MM.1S (cell line): ENCODE results near the gene ELP4.

Source experiments
- DNase-seq: peaks from one replicate; pipeline ENCODE4 v3.0.0-alpha.2; 2015
- H2AFZ ChIP-seq: fragments of 300-600 bp; sonication (generic); 2 replicates; pipeline ENCODE4 v1.6.0; 2016; ENCODE audit warnings: antibody characterized with exemption, low read length
- H3F3A ChIP-seq: fragments of 300-600 bp; sonication (generic); 2 replicates; pipeline ENCODE4 v1.6.1; 2016; ENCODE audit warnings: mild to moderate bottlenecking, antibody characterized with exemption, low read length, moderate library complexity, mixed read lengths; ENCODE audit not compliant: insufficient read depth
- H3K27ac ChIP-seq: fragments of 300-600 bp; sonication (generic); 2 replicates; pipeline ENCODE4 v1.5.1; 2016; ENCODE audit warnings: mild to moderate bottlenecking, low read length
- H3K27me3 ChIP-seq: fragments of 300-600 bp; sonication (generic); replicated peaks from 2 replicates; pipeline ENCODE4 v1.6.0; 2016; ENCODE audit warnings: low read length; ENCODE audit not compliant: insufficient read depth
- H3K36me3 ChIP-seq: fragments of 300-600 bp; sonication (generic); replicated peaks from 2 replicates; pipeline ENCODE4 v1.6.1; 2016; ENCODE audit warnings: mild to moderate bottlenecking, low read length, mixed read lengths; ENCODE audit not compliant: insufficient read depth
- H3K4me1 ChIP-seq: fragments of 300-600 bp; sonication (generic); 2 replicates; pipeline ENCODE4 v1.6.1; 2016; ENCODE audit warnings: low read length, mixed read lengths
- H3K4me2 ChIP-seq: fragments of 300-600 bp; sonication (generic); 2 replicates; pipeline ENCODE4 v1.6.0; 2016; ENCODE audit warnings: low read depth, low read length
- H3K4me3 ChIP-seq: fragments of 300-600 bp; sonication (generic); 2 replicates; pipeline ENCODE4 v1.5.1; 2016; ENCODE audit warnings: low read length, mixed read lengths
- H3K79me2 ChIP-seq: fragments of 300-600 bp; sonication (generic); 2 replicates; pipeline ENCODE4 v1.6.1; 2016; ENCODE audit warnings: mixed run types, low read length, mixed read lengths
- H3K9ac ChIP-seq: fragments of 300-600 bp; sonication (generic); 2 replicates; pipeline ENCODE4 v1.6.1; 2016; ENCODE audit warnings: low read length, mixed read lengths
- H3K9me2 ChIP-seq: fragments of 300-600 bp; sonication (generic); replicated peaks from 2 replicates; pipeline ENCODE4 v1.6.1; 2016; ENCODE audit warnings: mild to moderate bottlenecking, low read length, mixed read lengths; ENCODE audit not compliant: insufficient read depth
- H3K9me3 ChIP-seq: fragments of 300-600 bp; sonication (generic); replicated peaks from 2 replicates; pipeline ENCODE4 v1.6.1; 2016; ENCODE audit warnings: mild to moderate bottlenecking, low read length, mixed read lengths; ENCODE audit not compliant: insufficient read depth
- H4K20me1 ChIP-seq: fragments of 300-600 bp; sonication (generic); 2 replicates; pipeline ENCODE4 v1.6.1; 2016; ENCODE audit warnings: mild to moderate bottlenecking, low read length, moderate library complexity, mixed read lengths; ENCODE audit not compliant: insufficient read depth
- EZH2 ChIP-seq: fragments of 300-600 bp; sonication (generic); optimal IDR thresholded peaks from 2 replicates; pipeline ENCODE3; 2017; ENCODE audit warnings: low read depth, mild to moderate bottlenecking, antibody characterized with exemption, low read length, mixed read lengths
- EZH2phosphoT487 ChIP-seq: fragments of 300-600 bp; sonication (generic); IDR thresholded peaks from 2 replicates; pipeline ENCODE4 v1.6.1; 2018; ENCODE audit warnings: antibody characterized with exemption, low read length
- TF ChIP-seq, protein P1 (sequence below): fragments of 300-600 bp; sonication (generic); IDR thresholded peaks from 2 replicates; pipeline ENCODE4 v1.5.1; 2016; ENCODE audit warnings: antibody characterized with exemption, low read length, mixed read lengths

The ELP4 gene

DNA sequence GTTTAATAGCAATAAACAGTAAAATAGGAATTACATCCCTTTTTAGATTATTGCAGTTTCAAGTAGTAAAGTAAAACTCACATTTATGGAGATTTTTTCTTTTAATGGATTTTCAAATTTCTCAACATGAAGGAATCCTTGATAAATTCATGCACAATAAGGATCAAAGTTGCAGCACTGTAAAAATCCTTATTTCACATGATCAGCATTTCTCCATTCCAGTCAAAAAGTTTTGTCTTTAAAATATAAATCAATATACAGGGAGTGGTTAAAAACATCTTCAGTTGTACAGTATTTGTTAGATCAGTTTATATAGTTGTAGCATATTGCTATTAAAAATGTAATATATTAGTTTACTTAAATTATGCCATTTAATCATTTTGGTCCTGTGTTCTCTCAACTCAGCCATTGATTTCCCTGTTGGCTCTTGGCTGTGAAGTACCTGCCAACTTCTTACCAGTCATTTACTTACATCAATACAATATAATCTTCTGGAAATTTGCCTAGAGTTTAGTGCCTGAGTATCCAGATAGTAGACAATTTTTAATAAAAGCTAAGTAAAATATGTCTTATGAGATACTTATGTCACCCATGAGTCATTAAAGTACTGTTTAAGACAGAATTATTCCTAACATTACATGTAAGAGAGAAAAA lies 12.1 kb downstream of the ELP4 start:
- Histone ChIP-seq H3K4me1 (no peaks in the 10 kb centered on the region), H3K9me3 (no peaks in the 10 kb centered on the region), H3K9ac (no peak overlapping the region), H3K4me2 (no peak overlapping the region), H3K27me3 (no peaks in the 10 kb centered on the region), H2AFZ (no peak overlapping the region), H4K20me1 (no peaks in the 10 kb centered on the region; the same call in 1 of the 2 replicates), H3K79me2 (no peaks in the 10 kb centered on the region), H3K36me3 (no peaks in the 10 kb centered on the region), H3F3A (no peaks in the 10 kb centered on the region), H3K27ac (no peak overlapping the region), H3K9me2 (no peaks in the 10 kb centered on the region), H3K4me3 (no peak overlapping the region)
- TF ChIP-seq, protein P1, sequence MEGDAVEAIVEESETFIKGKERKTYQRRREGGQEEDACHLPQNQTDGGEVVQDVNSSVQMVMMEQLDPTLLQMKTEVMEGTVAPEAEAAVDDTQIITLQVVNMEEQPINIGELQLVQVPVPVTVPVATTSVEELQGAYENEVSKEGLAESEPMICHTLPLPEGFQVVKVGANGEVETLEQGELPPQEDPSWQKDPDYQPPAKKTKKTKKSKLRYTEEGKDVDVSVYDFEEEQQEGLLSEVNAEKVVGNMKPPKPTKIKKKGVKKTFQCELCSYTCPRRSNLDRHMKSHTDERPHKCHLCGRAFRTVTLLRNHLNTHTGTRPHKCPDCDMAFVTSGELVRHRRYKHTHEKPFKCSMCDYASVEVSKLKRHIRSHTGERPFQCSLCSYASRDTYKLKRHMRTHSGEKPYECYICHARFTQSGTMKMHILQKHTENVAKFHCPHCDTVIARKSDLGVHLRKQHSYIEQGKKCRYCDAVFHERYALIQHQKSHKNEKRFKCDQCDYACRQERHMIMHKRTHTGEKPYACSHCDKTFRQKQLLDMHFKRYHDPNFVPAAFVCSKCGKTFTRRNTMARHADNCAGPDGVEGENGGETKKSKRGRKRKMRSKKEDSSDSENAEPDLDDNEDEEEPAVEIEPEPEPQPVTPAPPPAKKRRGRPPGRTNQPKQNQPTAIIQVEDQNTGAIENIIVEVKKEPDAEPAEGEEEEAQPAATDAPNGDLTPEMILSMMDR = no peak
- no peak for TF ChIP-seq EZH2
- TF ChIP-seq EZH2phosphoT487 = no peak
- DNase-seq = no peak

DNA sequence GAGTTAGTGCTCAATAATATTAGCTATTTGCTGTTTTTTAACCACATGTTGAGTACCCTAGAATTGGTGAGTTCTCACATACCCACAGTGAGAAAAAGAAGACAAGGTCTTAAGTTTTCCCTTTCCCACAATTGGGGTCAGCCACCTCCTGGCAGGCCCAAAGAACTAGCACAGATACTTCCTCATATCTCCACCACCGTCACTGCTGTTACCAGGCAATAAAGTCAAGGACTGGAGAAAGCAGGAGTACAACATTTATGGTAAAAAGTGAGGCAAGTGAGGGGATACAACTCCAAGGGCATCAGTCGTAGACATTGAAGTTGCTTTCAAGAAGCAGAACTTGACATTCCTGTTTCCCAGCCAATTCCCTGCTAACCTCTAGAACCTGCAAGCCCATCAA lies 19.6 kb downstream of the ELP4 start:
- Histone ChIP-seq H3K4me1 (no peaks in the 10 kb centered on the region), H2AFZ (no peak overlapping the region)

DNA sequence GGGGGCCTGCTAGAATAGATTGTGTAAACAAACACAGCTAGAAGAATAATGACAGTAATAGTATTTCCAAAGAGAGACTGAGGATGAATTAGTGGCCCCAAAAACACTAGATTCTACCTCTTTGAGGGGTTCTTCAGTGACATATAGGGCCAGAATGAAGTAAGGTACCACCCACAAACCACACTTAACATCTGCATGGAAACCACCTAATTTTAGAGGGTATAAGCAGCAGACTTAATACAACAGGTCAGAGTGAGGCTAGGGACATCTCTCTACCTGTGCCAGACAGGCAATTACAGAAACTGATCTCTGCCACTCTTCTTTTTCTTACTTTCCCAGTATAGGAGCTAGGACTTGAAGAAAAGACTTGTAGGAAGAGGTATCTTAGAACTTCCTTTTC lies 20.1 kb downstream of the ELP4 start:
- Histone ChIP-seq H3K4me1 (no peaks in the 10 kb centered on the region), H3K27me3 (no peaks in the 10 kb centered on the region)

More for the DNA sequence above, 19.6 kb downstream of the ELP4 start:
- Histone ChIP-seq H4K20me1 (no peaks in the 10 kb centered on the region), H3K4me3 (no peak overlapping the region), H3K27ac (no peak overlapping the region), H3K9ac (no peak overlapping the region), H3K9me3 (no peaks in the 10 kb centered on the region), H3K4me2 (no peak overlapping the region), H3K79me2 (no peaks in the 10 kb centered on the region), H3K36me3 (no peaks in the 10 kb centered on the region), H3F3A (no peaks in the 10 kb centered on the region), H3K9me2 (no peaks in the 10 kb centered on the region), H3K27me3 (no peaks in the 10 kb centered on the region)
- no peak for DNase-seq
- TF ChIP-seq EZH2phosphoT487 = no peak
- TF ChIP-seq, protein P1 = no peak

More for the DNA sequence above, 20.1 kb downstream of the ELP4 start:
- Histone ChIP-seq H3K79me2 (no peaks in the 10 kb centered on the region), H3K9me2 (no peaks in the 10 kb centered on the region), H3F3A (no peaks in the 10 kb centered on the region), H3K36me3 (no peaks in the 10 kb centered on the region), H3K9me3 (no peaks in the 10 kb centered on the region), H4K20me1 (no peaks in the 10 kb centered on the region), H3K9ac (no peak overlapping the region), H3K27ac (no peak overlapping the region), H2AFZ (no peak overlapping the region), H3K4me3 (no peak overlapping the region), H3K4me2 (no peak overlapping the region)
- peak; percentile 23 for DNase-seq
- TF ChIP-seq, protein P1 = no peak
- TF ChIP-seq EZH2 (no peak), EZH2phosphoT487 (no peak)
